ENCODE results near the gene FAT4.

FAT4 gene, protein sequence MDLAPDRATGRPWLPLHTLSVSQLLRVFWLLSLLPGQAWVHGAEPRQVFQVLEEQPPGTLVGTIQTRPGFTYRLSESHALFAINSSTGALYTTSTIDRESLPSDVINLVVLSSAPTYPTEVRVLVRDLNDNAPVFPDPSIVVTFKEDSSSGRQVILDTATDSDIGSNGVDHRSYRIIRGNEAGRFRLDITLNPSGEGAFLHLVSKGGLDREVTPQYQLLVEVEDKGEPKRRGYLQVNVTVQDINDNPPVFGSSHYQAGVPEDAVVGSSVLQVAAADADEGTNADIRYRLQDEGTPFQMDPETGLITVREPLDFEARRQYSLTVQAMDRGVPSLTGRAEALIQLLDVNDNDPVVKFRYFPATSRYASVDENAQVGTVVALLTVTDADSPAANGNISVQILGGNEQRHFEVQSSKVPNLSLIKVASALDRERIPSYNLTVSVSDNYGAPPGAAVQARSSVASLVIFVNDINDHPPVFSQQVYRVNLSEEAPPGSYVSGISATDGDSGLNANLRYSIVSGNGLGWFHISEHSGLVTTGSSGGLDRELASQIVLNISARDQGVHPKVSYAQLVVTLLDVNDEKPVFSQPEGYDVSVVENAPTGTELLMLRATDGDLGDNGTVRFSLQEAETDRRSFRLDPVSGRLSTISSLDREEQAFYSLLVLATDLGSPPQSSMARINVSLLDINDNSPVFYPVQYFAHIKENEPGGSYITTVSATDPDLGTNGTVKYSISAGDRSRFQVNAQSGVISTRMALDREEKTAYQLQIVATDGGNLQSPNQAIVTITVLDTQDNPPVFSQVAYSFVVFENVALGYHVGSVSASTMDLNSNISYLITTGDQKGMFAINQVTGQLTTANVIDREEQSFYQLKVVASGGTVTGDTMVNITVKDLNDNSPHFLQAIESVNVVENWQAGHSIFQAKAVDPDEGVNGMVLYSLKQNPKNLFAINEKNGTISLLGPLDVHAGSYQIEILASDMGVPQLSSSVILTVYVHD (N-terminal part only)

DNA sequence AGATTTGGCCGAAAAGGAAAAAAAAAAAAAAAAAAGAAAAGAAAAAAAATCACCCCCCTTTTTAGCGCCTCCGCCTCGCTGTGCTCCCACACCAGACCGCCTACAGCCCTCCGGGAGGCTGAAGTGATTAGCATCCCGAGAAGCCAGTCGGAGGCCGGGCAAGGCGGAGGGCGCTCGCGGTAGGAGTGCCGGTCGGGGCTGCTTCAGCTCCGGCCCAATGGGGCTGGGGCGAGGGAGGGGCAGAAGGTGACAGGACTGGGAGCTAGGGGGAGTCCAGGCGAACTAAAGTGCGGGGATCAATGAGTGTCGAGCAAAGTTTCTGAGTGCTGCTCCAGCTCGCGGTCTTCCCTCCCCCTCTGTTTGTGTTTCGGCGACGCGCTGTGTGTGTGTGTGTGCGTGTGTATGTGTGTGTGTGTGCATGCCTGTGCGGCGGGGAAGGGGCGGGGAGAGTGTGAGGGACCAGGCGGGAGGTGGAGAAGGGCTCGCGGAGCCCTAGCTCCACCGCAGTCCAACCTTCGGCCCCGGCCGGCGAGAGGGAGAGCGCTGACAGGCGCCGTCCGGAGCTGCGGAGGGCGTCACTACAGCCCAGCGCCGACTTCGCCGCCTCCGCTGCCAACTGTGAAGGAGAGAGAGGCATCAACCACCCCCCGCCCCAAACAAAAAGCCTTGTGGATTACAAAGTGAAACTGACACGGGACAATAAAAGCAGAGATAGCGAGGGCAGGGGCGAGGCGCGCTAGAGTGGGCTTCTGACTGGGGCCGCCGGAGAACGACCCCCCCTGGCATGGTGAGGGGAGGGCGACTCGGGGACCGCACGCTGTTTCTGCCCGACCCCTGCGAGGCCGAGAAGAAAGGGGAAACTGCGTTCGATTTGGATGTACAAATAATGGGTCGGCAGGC is at the start of gene FAT4:
TSS of gene FAT4 (plus strand) at position 280 of the 900 bp plus-strand sequence. CDS start 1,457 bp downstream, outside the sequence.
- peak; percentile 97 for DNase-seq (ENCODE audit: low read depth)

DNA sequence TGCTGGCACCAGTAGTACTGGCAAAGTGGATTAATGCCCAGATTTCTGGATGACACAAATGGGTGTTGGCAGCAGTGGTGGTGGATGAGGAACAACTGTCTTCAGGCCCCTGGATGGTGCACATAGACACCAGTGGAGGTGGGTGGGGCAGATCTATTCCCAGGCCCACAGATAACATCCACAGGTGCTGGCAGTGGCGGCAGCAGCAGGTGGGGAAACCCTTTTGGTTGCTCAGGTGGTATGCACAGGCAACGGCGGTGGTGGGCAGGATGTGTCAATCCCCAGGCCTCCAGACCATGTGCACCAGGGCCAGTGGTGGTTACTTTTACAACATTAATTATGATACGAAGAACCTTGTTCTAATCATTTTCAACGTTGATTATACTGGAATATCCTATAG is 48.9 kb upstream of the FAT4 start:
- no peak for DNase-seq (ENCODE audit: low read depth)

DNA sequence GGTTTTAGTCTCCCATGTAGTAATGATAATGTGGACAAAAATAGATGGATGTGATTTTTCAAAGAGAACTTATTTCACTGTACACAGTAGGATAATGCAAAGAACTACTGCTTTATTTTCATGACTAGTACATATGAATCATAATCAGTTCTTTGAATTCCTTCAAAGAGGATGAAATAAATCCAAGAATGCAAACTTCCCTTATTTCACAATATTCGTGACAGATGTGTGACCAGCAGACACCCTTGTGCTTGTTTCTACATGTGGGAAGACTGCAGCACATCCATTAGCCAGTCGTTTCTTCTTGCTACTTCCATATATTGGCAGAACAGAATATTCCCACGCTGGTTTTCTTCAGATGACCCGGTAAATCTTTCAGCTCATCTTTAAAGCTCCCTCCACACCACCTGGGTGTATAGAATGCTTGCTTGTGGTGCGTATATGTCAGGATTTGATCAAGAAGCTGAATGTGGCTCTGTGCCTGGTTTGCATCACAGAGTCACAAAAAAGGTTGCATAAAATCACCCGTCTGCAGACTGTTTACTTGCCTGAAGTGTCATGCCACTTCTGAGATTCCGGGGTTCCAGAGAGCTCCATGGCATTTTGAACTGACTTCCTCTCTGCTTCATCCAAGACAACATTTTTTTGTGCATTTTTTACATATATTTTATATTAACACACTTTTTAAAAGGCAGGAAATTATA is 47.7 kb upstream of the FAT4 start:
- peak; percentile 41 for DNase-seq (ENCODE audit: low read depth)

DNA sequence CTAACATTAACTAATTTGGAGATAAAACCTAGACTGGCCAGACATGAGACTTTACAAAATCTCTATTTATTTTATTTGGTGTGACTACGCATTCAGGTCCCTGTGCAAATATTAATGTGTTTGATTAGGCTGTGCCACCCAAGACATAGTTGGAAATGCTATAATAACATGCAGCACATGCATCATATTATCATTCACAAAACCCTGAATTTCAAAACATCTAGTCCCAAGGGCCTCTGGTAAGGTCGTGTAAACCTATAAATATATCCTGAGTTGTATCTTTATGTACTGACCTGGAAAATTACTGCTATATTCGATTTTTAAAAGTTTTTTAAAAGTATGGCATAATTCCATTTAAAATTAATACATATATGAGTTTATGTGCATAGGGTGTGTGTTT is 47.1 kb upstream of the FAT4 start:
- no peak for DNase-seq (ENCODE audit: low read depth)

DNA sequence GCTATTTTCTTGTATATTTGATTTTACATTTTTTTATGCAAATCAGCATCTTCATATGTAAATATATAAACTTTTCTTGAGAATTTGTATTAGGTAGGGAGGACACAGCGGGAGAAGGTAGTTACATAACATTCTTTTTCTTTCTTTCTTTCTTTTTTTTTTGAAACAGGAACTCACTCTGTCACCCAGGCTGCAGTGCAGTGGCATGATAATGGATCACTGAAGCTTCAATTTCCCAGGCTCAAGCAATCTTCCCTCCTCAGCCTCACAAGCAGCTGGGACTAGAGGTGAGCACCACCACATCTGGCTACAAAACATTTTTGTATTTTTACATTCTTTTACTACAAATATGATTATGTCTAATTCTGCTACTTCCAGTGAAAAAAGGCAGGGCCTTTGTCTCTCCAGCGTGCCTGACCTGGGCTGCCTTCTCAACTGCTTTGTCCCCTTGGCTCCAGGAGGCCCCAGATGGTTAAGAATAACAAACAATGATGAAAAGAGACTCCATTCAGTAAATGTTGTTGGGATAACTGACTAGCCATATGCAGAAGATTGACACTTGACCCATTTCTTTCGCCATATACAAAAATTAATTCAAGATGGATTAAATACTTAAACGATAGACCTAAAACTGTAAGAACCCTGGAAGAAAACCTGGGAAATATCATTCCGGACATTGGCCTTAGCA is 46.5 kb upstream of the FAT4 start:
- DNase-seq (ENCODE audit: low read depth): no peak

DNA sequence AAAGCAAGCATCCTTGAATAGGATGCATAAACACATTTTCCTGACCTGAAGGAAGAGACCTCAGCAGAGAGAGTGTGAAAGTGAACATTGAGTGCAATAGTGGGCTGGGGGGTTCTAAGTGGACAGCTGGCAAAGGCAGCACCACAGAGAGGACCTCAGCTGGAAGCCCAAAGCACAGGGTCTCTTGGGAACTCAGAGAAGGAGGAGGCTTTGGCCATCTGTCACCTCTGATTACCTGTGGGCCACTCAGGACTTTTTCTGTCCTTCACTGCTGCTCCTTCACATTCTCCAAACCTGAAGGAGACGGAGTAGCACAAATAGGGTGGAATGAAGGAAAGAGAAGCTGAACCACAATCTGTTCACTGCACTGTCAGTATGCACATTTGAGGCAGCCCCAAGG is 37.9 kb upstream of the FAT4 start:
- no peak for DNase-seq (ENCODE audit: low read depth)

DNA sequence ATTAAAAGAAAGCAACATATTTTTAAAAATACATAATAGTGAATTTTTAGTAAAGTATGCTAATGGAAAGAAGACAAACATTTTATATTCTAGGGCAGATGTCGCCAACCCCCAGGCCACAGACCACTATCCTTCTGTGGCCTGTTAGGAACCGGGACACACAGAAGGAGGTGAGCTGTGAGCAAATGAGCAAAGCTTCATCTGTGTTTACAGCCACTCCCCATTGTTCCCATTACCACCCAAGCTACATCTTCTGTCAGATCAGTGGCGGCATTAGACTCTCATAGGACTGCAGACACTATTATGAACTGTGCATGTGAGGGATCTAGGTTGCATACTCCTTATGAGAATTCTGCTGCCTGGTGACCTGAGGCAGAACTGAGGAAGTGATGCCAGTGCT is 37.0 kb upstream of the FAT4 start:
- DNase-seq (ENCODE audit: low read depth): no peak

DNA sequence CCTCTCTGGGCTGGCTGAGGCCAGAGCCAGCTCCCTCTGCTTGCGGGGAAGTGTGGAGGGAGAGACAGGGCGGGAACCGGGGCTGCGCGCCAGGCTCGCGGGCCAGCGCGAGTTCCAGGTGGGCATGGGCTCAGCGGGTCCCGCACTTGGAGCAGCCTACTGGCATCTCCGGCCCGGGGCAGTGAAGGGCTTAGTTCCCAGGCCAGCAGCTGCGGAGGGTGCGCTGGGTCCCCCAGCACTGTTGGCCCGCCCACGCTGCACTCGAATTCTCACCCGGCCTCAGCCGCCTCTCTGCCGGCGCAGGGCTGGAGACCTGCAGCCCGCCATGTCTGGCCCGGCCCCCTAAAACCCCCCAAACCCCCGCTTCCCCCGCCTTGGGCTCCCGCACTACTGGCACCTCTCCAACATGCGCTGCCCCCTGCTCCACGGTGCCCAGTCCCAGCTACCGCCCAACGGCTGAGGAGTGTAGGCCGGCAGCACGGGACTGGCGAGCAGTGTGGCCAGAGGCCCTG is 33.8 kb upstream of the FAT4 start:
- DNase-seq (ENCODE audit: low read depth): no peak

DNA sequence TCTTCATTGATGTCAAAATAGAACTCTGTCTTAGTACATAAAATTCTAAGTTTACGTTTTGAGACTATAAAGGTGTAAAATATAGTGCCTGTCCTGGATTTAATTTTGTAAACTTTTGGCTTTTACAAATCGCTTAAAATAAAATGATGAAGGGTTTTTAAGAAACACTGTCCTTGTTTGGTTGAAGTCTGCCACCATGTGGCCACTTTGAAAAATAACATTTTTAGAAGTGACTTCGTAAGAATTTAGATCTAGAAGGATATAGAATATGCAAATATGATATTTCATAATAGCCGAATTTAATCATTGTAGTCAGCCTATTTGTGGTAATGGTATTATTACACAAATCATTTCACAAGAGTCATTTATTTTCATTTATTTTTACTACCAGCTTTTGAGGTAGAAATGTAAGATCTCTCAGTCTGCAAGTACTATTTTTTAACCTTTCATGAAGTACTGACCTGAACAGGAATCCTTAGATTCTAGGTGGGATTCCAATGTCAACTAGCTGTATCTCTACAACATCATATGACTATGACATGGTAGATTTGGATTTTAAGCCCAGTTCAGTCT is 31.0 kb upstream of the FAT4 start:
- peak; percentile 9 for DNase-seq (ENCODE audit: low read depth)

DNA sequence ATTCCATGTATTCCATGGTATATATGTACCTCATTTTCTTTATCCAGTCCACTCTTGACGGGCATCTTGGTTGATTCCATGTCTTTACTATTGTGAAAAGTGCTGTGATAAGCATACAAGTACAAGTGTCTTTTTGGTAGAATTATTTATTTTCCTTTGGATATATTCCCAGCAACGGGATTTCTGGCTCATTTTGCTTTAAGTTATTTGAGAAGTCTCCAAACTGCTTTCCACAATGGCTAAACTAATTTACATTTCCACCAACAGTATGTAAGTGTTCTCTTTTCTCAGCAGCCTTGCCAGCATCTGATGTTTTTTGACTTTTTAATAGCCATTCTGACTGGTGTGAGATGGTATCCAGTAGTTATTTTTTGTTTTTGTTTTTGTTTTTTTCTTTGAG is 17.6 kb upstream of the FAT4 start:
- DNase-seq (ENCODE audit: low read depth): no peak

DNA sequence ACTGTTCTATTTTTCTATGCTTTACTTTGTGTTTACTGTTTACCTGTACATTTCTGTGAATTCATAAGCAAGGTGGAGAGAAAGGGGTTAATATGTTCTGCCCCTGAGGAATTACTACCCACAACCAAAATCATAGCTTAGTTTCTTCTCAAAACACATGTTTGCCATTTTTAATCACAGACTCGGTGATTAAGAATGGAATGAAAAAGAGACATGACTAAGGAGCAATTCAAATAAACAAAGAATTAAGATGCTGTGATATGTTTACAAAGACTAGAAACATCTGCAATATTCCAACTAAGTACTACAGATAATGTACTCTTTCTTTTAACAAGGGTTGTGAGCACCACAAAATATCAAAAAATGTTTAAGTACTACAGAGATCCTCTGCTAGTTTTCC is 11.7 kb upstream of the FAT4 start:
- DNase-seq (ENCODE audit: low read depth): no peak

DNA sequence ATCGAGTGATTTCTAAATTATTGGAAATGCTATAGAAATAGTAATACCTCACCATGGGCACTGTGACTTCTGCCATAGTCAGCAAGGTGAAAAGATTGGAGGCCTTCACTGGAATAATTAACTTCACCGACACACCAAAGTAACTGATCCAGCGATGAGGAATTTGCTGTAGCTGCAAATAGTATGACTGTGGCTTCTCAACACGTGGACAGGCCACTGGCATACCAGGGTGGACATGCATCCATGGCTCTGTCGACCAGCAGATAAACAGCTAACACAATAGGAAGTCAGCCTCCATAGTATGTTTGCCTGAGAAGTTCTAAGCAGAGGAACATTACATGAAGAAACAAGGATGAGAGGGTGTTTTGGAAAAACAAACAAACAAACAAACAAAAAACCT is 10.9 kb upstream of the FAT4 start:
- DNase-seq (ENCODE audit: low read depth): no peak

DNA sequence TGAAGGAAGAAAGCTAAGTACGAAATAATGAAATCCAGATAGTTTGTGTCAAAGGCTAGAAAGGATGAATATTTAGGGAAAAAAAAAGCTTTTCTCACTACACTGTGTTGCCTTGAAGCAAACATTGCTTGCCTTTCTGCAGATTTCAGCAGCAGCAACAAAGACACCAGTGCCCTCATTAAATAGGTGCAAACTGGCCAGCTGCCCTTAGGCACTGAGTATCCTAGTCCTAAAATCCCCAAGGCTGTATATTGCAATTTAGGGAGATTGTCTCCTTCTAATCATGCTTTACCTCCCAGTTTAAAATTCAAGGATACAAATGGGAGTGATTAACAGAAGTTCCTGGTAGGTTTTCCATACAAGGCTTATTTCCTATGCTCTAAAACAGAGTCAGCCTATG is 8.6 kb upstream of the FAT4 start:
- no peak for DNase-seq (ENCODE audit: low read depth)

DNA sequence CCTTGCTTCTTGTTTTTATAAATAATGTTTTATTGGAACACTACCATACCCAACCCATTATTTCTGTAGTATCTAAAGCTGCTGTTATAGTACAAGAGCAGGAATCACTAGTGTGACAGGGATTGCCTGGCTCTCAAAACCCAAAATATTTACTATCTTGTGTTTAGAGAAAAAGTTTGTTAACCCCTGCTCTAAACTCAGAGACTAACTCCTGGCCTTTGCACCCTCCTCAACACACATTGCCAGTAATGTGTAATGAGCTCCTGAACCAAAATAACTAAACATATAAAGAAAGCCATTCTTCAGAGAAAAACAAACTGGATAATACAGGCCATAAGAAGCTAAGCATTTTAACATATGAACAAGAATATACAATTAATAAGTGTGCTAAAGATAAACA is 8.2 kb upstream of the FAT4 start:
- no peak for DNase-seq (ENCODE audit: low read depth)

DNA sequence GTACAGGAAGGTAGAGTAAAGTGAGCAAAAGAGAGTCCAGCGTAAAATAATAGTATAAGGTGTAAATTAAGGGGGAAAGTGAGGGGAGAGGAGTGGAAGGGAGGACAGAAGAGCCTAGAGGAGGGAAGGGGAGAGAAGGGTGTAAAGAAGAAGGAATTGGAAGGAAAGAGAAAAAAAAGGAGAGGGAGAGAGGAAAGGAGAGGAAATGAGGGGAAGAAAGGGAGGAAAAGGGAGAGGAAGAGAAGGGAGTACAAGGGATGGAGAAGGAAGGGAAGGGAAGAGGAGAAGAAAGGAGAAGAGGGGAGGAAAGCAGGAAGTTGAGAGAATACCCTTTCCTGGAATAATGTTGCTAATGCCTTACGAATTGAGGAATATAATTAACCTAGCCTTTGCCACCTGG is 3.3 kb upstream of the FAT4 start:
- no peak for DNase-seq (ENCODE audit: low read depth)

DNA sequence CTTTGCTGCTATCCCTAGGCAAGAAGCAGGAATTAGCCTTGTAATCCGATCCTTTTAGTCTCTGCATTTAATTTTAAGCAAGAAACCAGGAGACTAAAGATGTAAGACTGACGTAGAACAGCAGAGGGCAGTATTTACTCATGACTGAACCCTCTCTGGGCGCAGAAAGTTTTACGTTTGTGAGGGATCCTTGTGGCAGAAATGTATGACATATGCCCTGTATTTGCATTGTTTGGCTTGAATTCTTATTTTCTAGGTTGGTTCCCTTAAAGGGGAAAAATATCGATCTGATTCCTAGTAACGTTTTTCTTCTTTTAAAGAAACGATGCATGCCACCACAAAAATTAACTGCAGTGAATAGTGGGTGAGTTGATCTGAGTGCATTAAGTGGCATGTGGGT is 1.3 kb upstream of the FAT4 start:
- peak; percentile 83 for DNase-seq (ENCODE audit: low read depth)

DNA sequence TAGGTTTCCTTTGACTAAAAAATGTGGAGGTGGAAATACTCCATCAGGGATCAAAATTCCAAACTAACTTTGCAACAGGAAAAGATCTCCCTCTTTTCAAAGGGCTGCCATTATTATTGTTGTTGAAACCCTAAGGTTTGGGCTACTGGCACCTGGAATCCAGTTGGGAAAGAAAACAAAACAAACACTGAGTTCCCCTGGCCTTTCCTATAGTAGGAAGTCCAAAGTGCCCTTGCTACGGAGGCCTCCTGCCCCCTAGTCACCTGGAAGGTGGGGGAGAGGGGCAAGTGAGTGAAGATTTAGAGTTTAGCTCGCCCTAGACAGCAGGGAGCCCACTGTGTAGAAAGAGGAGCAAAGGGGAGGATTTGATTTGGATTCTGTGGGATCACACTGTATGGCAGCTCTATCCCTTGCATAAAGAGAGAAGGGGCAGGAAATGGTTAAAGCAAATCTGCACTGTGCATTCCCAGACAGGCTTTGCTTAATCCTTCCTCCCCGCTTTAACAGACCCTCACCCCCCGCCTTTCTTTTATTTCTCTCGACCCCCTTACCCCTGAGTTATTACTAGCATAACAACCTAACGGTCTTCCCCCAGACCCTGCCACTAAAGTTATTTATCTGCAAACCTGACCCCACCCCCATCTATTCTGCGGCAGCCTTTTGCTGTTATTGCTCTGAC is 627 bp upstream of the FAT4 start:
- no peak for DNase-seq (ENCODE audit: low read depth)

DNA sequence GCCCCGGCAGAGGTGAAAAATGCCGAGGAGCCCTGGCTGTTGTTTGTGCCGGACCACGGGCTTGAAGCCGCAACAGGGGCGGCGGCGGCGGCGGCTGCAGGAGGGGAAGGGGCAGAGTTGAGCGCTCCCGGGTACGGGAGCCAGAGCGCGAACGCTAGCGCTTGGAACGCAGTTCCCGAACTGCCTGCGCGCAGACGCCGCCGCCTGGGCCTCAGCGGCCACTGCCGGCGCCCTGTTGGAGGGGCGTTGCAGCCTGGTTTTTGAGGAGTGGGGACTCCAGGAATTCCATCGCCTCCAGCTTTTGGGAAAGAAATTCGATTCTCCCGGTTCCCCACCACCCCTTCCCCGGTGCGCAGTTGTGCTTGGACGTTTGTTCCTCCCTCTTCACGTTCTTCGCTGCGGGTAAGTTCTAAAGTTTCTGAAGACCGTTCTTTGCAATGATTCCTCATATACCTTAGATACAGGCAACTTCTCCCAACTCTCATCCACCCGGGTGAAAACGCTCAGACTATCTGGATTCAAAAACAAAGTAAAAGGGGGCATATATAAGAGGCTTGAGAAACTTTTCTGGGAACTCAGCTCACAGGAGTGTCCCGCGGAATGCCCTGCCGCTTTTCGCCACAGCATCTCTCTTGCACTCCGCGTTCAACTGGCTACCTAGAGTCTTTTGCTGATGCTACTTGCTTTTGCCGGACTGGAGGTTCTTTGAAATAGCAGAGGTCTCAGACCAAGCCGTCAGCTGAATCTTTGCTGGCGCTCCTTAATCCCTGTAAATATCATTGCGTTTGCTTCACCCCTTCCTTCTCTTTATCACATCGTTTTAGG is 1.0 kb downstream of the FAT4 start:
- DNase-seq (ENCODE audit: low read depth): peak; percentile 25

DNA sequence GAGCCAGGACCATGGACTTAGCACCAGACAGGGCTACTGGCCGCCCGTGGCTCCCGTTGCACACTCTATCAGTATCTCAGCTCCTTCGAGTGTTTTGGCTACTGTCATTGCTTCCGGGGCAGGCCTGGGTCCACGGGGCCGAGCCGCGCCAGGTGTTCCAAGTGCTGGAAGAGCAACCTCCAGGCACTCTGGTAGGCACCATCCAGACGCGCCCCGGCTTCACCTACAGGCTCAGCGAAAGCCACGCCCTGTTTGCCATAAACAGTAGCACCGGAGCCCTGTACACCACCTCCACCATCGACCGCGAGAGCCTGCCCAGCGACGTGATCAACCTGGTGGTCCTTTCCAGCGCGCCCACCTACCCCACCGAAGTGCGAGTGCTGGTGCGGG is 1.6 kb downstream of the FAT4 start:
- no peak for DNase-seq (ENCODE audit: low read depth)

Measured in stromal cell of bone marrow (primary cell).